ENCODE measurements around the gene ABCA8. TPM values are rescaled to one million over a fixed set of nuclear protein-coding genes. Genes with fewer than 3 reads are reported as not detected.

ABCA8 gene
- total RNA-seq, 1 experiment from 2014 or later: not detected

- Histone ChIP-seq H2BK120ac (ENCODE audit: low read depth, low read length, poor library complexity, severe bottlenecking) (no peak overlapping the region), H3K14ac (ENCODE audit: insufficient read depth, low read length) (no peak overlapping the region), H4K91ac (ENCODE audit: insufficient read length, low read depth, low read length) (no peak overlapping the region), H2BK20ac (ENCODE audit: low read depth, low read length, poor library complexity, severe bottlenecking) (no peak overlapping the region), H2AK5ac (ENCODE audit: insufficient read length, low read length) (no peak overlapping the region), H3K79me1 (ENCODE audit: insufficient read depth, low read depth, low read length, poor library complexity, severe bottlenecking) (no peaks in the 10 kb centered on the region), H4K8ac (replicated peaks; ENCODE audit: insufficient read length, low read depth, low read length) (no peak overlapping the region), H2BK15ac (ENCODE audit: low read depth, low read length) (no peak overlapping the region), H4K5ac (ENCODE audit: insufficient read length, low read depth, low read length) (no peak overlapping the region), H3K23ac (ENCODE audit: insufficient read length, low read depth, low read length) (no peak overlapping the region), H3K4ac (ENCODE audit: low read depth, low read length) (no peak overlapping the region), H3K27ac (ENCODE audit: insufficient read length, low read depth, low read length) (no peak overlapping the region), H3K4me2 (ENCODE audit: insufficient read depth, insufficient read length, low read length) (no peak overlapping the region), H3K27me3 (ENCODE audit: insufficient read depth, low read length) (no peaks in the 10 kb centered on the region), H4K20me1 (ENCODE audit: control insufficient read depth, insufficient read depth, insufficient read length) (no peaks in the 10 kb centered on the region), H2AFZ (ENCODE audit: low read length) (no peak overlapping the region), H3K23me2 (ENCODE audit: insufficient read length, low read depth, low read length, poor library complexity, severe bottlenecking) (no peaks in the 10 kb centered on the region), H3K18ac (ENCODE audit: insufficient read length, low read depth, low read length) (no peak overlapping the region), H3K9me3 (ENCODE audit: control insufficient read depth, low read depth, low read length) (no peaks in the 10 kb centered on the region), H3T11ph (ENCODE audit: low read length) (no peak overlapping the region), H3K79me2 (ENCODE audit: insufficient read depth, low read length) (no peaks in the 10 kb centered on the region), H3K9ac (ENCODE audit: extremely low read depth, insufficient read length, low read length) (no peak overlapping the region), H2BK5ac (ENCODE audit: insufficient read length, low read length) (no peak overlapping the region), H2BK12ac (ENCODE audit: insufficient read length, low read depth, low read length) (no peak overlapping the region), H3K4me1 (ENCODE audit: insufficient read depth, low read length) (no peaks in the 10 kb centered on the region), H3K56ac (ENCODE audit: insufficient read length, low read depth, low read length) (no peak overlapping the region)
- no peak for DNase-seq
- no peaks in the 10 kb centered on the region; the same call in 1 of the 2 replicates for H3K27me3 Mint-ChIP-seq (ENCODE audit: low read depth)
- H3K4me3 Mint-ChIP-seq: no peak overlapping the region
- no peak overlapping the region for H3K27ac Mint-ChIP-seq
- no peaks in the 10 kb centered on the region for H3K9me3 Mint-ChIP-seq
- no peaks in the 10 kb centered on the region for H3K4me1 Mint-ChIP-seq
- TF ChIP-seq CTCF (conservative IDR thresholded peaks at IDR 0.05): no peak
- H3K36me3 Mint-ChIP-seq (ENCODE audit: insufficient read depth in 1 of 3, low read depth in 3 of 3): no peaks in the 10 kb centered on the region
- WGBS (ENCODE audit: extremely low coverage, insufficient read length, low lambda C conversion rate): no CpG with 5 or more reads among the region's 4 CpGs
Measured at GRCh38 chr17:68954146-68954896, 871 bp downstream of the ABCA8 start.

Measured in H9 (cell line).